ENCODE results near the gene TRIP13.

TRIP13 gene

GRCh38 chr5:854966-855743, 37.5 kb upstream of the TRIP13 start:
- DNase-seq (ENCODE audit: low read depth) = no peak

GRCh38 chr5:855771-856530, 36.7 kb upstream of the TRIP13 start:
- DNase-seq (ENCODE audit: low read depth) = no peak

GRCh38 chr5:856531-857425, 35.9 kb upstream of the TRIP13 start:
- no peak for DNase-seq (ENCODE audit: low read depth)

GRCh38 chr5:858726-859125, 34.0 kb upstream of the TRIP13 start:
- no peak for DNase-seq (ENCODE audit: low read depth)

GRCh38 chr5:859391-859790, 33.3 kb upstream of the TRIP13 start:
- DNase-seq (ENCODE audit: low read depth) = no peak

- DNase-seq (ENCODE audit: low read depth) = no peak
Measured at GRCh38 chr5:859798-860296, 32.8 kb upstream of the TRIP13 start.

GRCh38 chr5:860506-861150, 32.1 kb upstream of the TRIP13 start:
- DNase-seq (ENCODE audit: low read depth) = no peak

- no peak for DNase-seq (ENCODE audit: low read depth)
Measured at GRCh38 chr5:861442-862366, 31.0 kb upstream of the TRIP13 start.

GRCh38 chr5:862367-863243, 30.1 kb upstream of the TRIP13 start:
- DNase-seq (ENCODE audit: low read depth) = no peak

- DNase-seq (ENCODE audit: low read depth) = no peak
Measured at GRCh38 chr5:863244-863805, 29.4 kb upstream of the TRIP13 start.

- DNase-seq (ENCODE audit: low read depth) = no peak
Measured at GRCh38 chr5:864492-865167, 28.1 kb upstream of the TRIP13 start.

- DNase-seq (ENCODE audit: low read depth) = no peak
Measured at GRCh38 chr5:865168-865521, 27.5 kb upstream of the TRIP13 start.

GRCh38 chr5:865771-866170, 26.9 kb upstream of the TRIP13 start:
- no peak for DNase-seq (ENCODE audit: low read depth)

- no peak for DNase-seq (ENCODE audit: low read depth)
Measured at GRCh38 chr5:867300-867870, 25.3 kb upstream of the TRIP13 start.

GRCh38 chr5:868428-869135, 24.1 kb upstream of the TRIP13 start:
- DNase-seq (ENCODE audit: low read depth) = no peak

GRCh38 chr5:870956-871355, 21.7 kb upstream of the TRIP13 start:
- no peak for DNase-seq (ENCODE audit: low read depth)

GRCh38 chr5:871596-872298, 20.9 kb upstream of the TRIP13 start:
- no peak for DNase-seq (ENCODE audit: low read depth)

Measured in stimulated activated CD8-positive, alpha-beta memory T cell treated with anti-CD3 and anti-CD28 coated beads, Interleukin-12 subunit alpha, Interleukin-12 subunit beta, amount 100 ng/mL, for 1 hour (primary cell).